SK-N-MC (cell line): Measurements from ENCODE around the gene ARNT2.

Source experiments
- EZH2 ChIP-seq: fragments of 200-600 bp; sonication (generic); IDR thresholded peaks from one replicate; pipeline ENCODE4 v1.6.1; 2017; ENCODE audit warnings: antibody characterized with exemption
- FOXP2 ChIP-seq: optimal IDR thresholded peaks from 2 replicates; pipeline ENCODE3; 2011; ENCODE audit warnings: mild to moderate bottlenecking, moderate library complexity; ENCODE audit not compliant: insufficient read depth; ENCODE audit errors: extremely low read length, control extremely low read depth
- POLR2AphosphoS5 ChIP-seq: IDR thresholded peaks from 2 replicates; pipeline ENCODE4 v1.6.1; 2012; ENCODE audit warnings: mild to moderate bottlenecking, low read depth, low read length, borderline replicate concordance

GRCh38 chr15:80494351-80494751 lies 90.2 kb downstream of the ARNT2 start:
- TF ChIP-seq POLR2AphosphoS5 (no peak), EZH2 (no peak), FOXP2 (no peak)
